Measurements from ENCODE around the gene CCDC184.

DNA sequence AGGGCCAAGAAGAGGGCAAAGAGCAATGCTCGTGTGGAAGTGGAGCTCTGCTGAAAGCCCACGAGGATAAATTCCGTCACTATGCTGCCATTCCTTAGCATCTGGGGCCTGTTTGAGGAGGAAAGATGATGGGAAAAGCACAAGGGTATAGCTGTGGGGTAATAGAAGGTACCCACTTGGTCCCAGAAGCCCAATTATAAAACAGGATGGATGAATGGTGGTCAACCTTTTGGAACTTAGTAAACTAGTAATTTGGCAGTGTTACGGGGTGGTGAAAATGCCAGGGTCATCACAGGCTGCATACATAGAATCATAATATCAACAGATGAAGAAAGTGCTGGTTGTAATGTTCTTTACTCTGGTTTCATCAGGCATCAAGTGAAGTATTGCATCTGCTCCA, 19.7 kb downstream of the CCDC184 start, which contains the start of gene OR10AD1:
- no peak for TF ChIP-seq POLR2A (IDR thresholded peaks at IDR 0.05)
- TF ChIP-seq, protein P1, sequence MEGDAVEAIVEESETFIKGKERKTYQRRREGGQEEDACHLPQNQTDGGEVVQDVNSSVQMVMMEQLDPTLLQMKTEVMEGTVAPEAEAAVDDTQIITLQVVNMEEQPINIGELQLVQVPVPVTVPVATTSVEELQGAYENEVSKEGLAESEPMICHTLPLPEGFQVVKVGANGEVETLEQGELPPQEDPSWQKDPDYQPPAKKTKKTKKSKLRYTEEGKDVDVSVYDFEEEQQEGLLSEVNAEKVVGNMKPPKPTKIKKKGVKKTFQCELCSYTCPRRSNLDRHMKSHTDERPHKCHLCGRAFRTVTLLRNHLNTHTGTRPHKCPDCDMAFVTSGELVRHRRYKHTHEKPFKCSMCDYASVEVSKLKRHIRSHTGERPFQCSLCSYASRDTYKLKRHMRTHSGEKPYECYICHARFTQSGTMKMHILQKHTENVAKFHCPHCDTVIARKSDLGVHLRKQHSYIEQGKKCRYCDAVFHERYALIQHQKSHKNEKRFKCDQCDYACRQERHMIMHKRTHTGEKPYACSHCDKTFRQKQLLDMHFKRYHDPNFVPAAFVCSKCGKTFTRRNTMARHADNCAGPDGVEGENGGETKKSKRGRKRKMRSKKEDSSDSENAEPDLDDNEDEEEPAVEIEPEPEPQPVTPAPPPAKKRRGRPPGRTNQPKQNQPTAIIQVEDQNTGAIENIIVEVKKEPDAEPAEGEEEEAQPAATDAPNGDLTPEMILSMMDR (IDR thresholded peaks at IDR 0.05): no peak

Data from adrenal gland (tissue), 5 donors.